Mesenchymal stem cell (in vitro differentiated cells and primary cell): Measurements from ENCODE around the gene PTPN22.

Experiments used
- DNase-seq: peaks from one replicate; pipeline ENCODE4 v3.0.0-alpha.2; 2013
- H2AFZ ChIP-seq: one replicate; pipeline ENCODE4 v1.6.1; 2013; ENCODE audit warnings: low read depth, mild to moderate bottlenecking, control low read depth, inconsistent platforms, low read length, moderate library complexity
- H2AK5ac ChIP-seq: 2 replicates; pipeline ENCODE4 v1.6.1; 2013; ENCODE audit warnings: low read length, moderate library complexity, mild to moderate bottlenecking, inconsistent platforms; ENCODE audit not compliant: severe bottlenecking
- H2BK120ac ChIP-seq: one replicate; pipeline ENCODE4 v1.6.1; 2013; ENCODE audit warnings: low read depth, mild to moderate bottlenecking, inconsistent platforms, low read length, moderate library complexity
- H2BK12ac ChIP-seq, 2 experiments: one replicate each; pipeline ENCODE4 v1.6.1; 2013; ENCODE audit warnings: inconsistent platforms in 2 of 2, low read length in 2 of 2, mild to moderate bottlenecking in 2 of 2, moderate library complexity in 2 of 2, control low read depth in 1 of 2
- H2BK15ac ChIP-seq: one replicate; pipeline ENCODE4 v1.6.1; 2013; ENCODE audit warnings: mild to moderate bottlenecking, low read depth, inconsistent platforms; ENCODE audit not compliant: poor library complexity, severe bottlenecking
- H2BK5ac ChIP-seq: 2 replicates; pipeline ENCODE4 v1.6.1; 2013; ENCODE audit warnings: low read depth, mild to moderate bottlenecking, low read length, control low read depth, inconsistent platforms; ENCODE audit not compliant: poor library complexity, severe bottlenecking
- H3K14ac ChIP-seq, 2 experiments: one replicate each; pipeline ENCODE4 v1.6.1; 2013; ENCODE audit warnings: inconsistent platforms in 2 of 2, low read length in 2 of 2, control low read depth in 1 of 2, mild to moderate bottlenecking in 1 of 2, moderate library complexity in 1 of 2
- H3K18ac ChIP-seq, 2 experiments: one replicate each; pipeline ENCODE4 v1.6.1; 2013; ENCODE audit warnings: inconsistent platforms in 2 of 2, low read length in 2 of 2, control low read depth in 1 of 2, low read depth in 1 of 2, mild to moderate bottlenecking in 1 of 2
- H3K23ac ChIP-seq, 2 experiments: one replicate each; pipeline ENCODE4 v1.6.1; 2013; ENCODE audit warnings: inconsistent platforms in 2 of 2, low read length in 2 of 2, mild to moderate bottlenecking in 2 of 2, moderate library complexity in 2 of 2, control low read depth in 1 of 2
- H3K27ac ChIP-seq: 2 replicates; pipeline ENCODE4 v1.5.1; 2013; ENCODE audit warnings: mild to moderate bottlenecking, moderate library complexity, low read length, control low read depth, inconsistent platforms; ENCODE audit not compliant: poor library complexity, severe bottlenecking
- H3K27me3 ChIP-seq, 2 experiments: 2 replicates each; pipeline versions ENCODE4 v1.6.1 to v1.7.0; 2013; ENCODE audit warnings: low read length in 2 of 2, mild to moderate bottlenecking in 2 of 2, moderate library complexity in 2 of 2, control low read depth in 1 of 2, inconsistent platforms in 1 of 2; ENCODE audit not compliant: control insufficient read depth in 1 of 2, insufficient read depth in 1 of 2
- H3K36me3 ChIP-seq, 2 experiments: 2 replicates each; pipeline versions ENCODE4 v1.6.1 to v1.7.0; 2013; ENCODE audit warnings: low read length in 2 of 2, control low read depth in 1 of 2, inconsistent platforms in 1 of 2, low read depth in 1 of 2, mild to moderate bottlenecking in 1 of 2; ENCODE audit not compliant: insufficient read depth in 2 of 2, control insufficient read depth in 1 of 2
- H3K4ac ChIP-seq, 2 experiments: one replicate each; pipeline ENCODE4 v1.6.1; 2013; ENCODE audit warnings: inconsistent platforms in 2 of 2, low read length in 2 of 2, mild to moderate bottlenecking in 2 of 2, moderate library complexity in 2 of 2, control low read depth in 1 of 2, low read depth in 1 of 2
- H3K4me1 ChIP-seq: 2 replicates; pipeline ENCODE4 v1.6.1; 2013; ENCODE audit warnings: low read depth, low read length, control low read depth; ENCODE audit not compliant: control insufficient read depth, insufficient read depth
- H3K4me2 ChIP-seq: 2 replicates; pipeline ENCODE4 v1.6.1; 2013; ENCODE audit warnings: low read length, mild to moderate bottlenecking, inconsistent platforms; ENCODE audit not compliant: poor library complexity, severe bottlenecking
- H3K4me3 ChIP-seq, 2 experiments: 2 replicates each; pipeline versions ENCODE4 v1.5.1 to v1.7.0; 2013; ENCODE audit warnings: low read length in 2 of 2, mild to moderate bottlenecking in 2 of 2, control low read depth in 1 of 2, low read depth in 1 of 2; ENCODE audit not compliant: insufficient read depth in 1 of 2
- H3K79me1 ChIP-seq: replicated peaks from 2 replicates; pipeline ENCODE4 v1.6.1; 2013; ENCODE audit warnings: mild to moderate bottlenecking, control low read depth, low read length, inconsistent platforms; ENCODE audit not compliant: poor library complexity, severe bottlenecking
- H3K9ac ChIP-seq: 2 replicates; pipeline ENCODE4 v1.7.0; 2013; ENCODE audit warnings: mild to moderate bottlenecking, low read length, moderate library complexity
- H3K9me3 ChIP-seq: 2 replicates; pipeline ENCODE4 v1.7.0; 2013; ENCODE audit warnings: mild to moderate bottlenecking, low read length; ENCODE audit not compliant: control insufficient read depth
- H4K8ac ChIP-seq: one replicate; pipeline ENCODE4 v1.6.1; 2013; ENCODE audit warnings: inconsistent platforms, mild to moderate bottlenecking, low read length, moderate library complexity
- H4K91ac ChIP-seq: one replicate; pipeline ENCODE4 v1.6.1; 2013; ENCODE audit warnings: mild to moderate bottlenecking, low read length, inconsistent platforms
- WGBS: methylation state at CpG from one replicate; pipeline ENCODE4 v1.1.7; 2013; ENCODE audit warnings: mixed read lengths; 5-methylcytosine and 5-hydroxymethylcytosine counted together

The PTPN22 gene

GRCh38 chr1:113768916-113769600 lies 102.5 kb downstream of the PTPN22 start:
- Histone ChIP-seq H3K36me3 (peaks cover 0 to 41% of the 10 kb centered on the region in 2 experiments), H3K4me3 (no peak overlapping the region), H2BK120ac (no peak overlapping the region), H3K79me1 (peaks cover 13% of the 10 kb centered on the region), H2BK15ac (no peak overlapping the region), H2BK5ac (no peak overlapping the region), H4K8ac (no peak overlapping the region), H3K23ac (no peak overlapping the region), H3K14ac (no peak overlapping the region), H4K91ac (no peak overlapping the region), H3K9ac (no peak overlapping the region), H3K4ac (no peak overlapping the region), H3K9me3 (no peaks in the 10 kb centered on the region), H2AK5ac (no peak overlapping the region), H3K18ac (no peak overlapping the region), H2BK12ac (no peak overlapping the region), H2AFZ (no peak overlapping the region), H3K4me1 (no peaks in the 10 kb centered on the region), H3K27ac (no peak overlapping the region), H3K4me2 (no peak overlapping the region), H3K27me3 (no peaks in the 10 kb centered on the region)
- WGBS, result 48% methylated on average over 1 of the region's 1 CpG
- DNase-seq, result no peak

GRCh38 chr1:113765306-113766230 lies 105.9 kb downstream of the PTPN22 start:
- no peak overlapping the region for H2AFZ ChIP-seq
- peaks cover 0 to 43% of the 10 kb centered on the region in 2 experiments for H3K36me3 ChIP-seq
- peaks cover 10% of the 10 kb centered on the region for H3K79me1 ChIP-seq
- no peak overlapping the region for H2AK5ac ChIP-seq
- no peak overlapping the region for H3K14ac ChIP-seq
- H3K18ac ChIP-seq, result no peak overlapping the region
- H3K4ac ChIP-seq, result no peak overlapping the region
- no peak overlapping the region for H3K27ac ChIP-seq
- H3K4me1 ChIP-seq, result no peaks in the 10 kb centered on the region
- no peaks in the 10 kb centered on the region for H3K27me3 ChIP-seq
- WGBS, result 100% methylated on average over 1 of the region's 2 CpGs
- H2BK15ac ChIP-seq, result no peak overlapping the region
- H3K4me2 ChIP-seq, result no peak overlapping the region
- DNase-seq, result no peak
- H4K8ac ChIP-seq, result no peak overlapping the region
- no peak overlapping the region for H2BK12ac ChIP-seq
- H3K23ac ChIP-seq, result no peak overlapping the region
- no peak overlapping the region for H4K91ac ChIP-seq
- H3K9ac ChIP-seq, result no peak overlapping the region
- no peaks in the 10 kb centered on the region for H3K9me3 ChIP-seq
- H2BK5ac ChIP-seq, result no peak overlapping the region
- no peak overlapping the region for H2BK120ac ChIP-seq
- no peak overlapping the region for H3K4me3 ChIP-seq
